HEK293T (cell line): Measurements from ENCODE around the gene GABRG3.

Experiments used
- BHLHE40 ChIP-seq: fragments of 450-650 bp; IDR thresholded peaks from 2 replicates; pipeline ENCODE4 v1.6.1; 2016; ENCODE audit warnings: mild to moderate bottlenecking, moderate library complexity, borderline replicate concordance
- FOXK2 ChIP-seq: fragments of 450-650 bp; IDR thresholded peaks from 2 replicates; pipeline ENCODE4 v1.6.1; 2016; ENCODE audit warnings: mild to moderate bottlenecking
- PKNOX1 ChIP-seq: fragments of 450-650 bp; IDR thresholded peaks from 2 replicates; pipeline ENCODE4 v1.6.1; 2016
- SUZ12 ChIP-seq: fragments of 450-650 bp; IDR thresholded peaks from 2 replicates; pipeline ENCODE4 v1.6.1; 2016; ENCODE audit warnings: mild to moderate bottlenecking
- ZNF384 ChIP-seq: fragments of 450-650 bp; IDR thresholded peaks from 2 replicates; pipeline ENCODE4 v1.6.1; 2016

DNA sequence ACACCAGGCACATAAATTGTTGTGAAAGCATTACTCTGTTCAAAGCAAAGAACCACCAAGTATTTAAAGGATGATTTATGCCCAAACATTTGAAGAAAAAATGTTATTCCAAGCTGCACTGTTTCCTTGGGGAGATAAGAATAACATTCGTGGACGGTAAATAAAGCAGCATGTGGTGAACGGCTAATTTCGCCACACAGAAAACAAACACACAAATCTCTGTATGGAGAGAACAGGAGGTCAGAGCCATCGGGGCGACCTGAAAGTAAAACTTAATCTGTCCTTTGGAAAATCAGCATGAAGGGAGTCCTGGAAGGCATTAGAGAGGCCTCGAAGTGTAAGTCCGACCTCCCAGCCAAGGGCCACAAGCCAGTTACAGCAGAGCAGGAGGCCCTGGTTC lies 27.1 kb upstream of the GABRG3 start:
- TF ChIP-seq ZNF384: no peak
- no peak for TF ChIP-seq FOXK2
- TF ChIP-seq SUZ12: no peak
- TF ChIP-seq PKNOX1: no peak
- TF ChIP-seq BHLHE40: no peak
